ENCODE measurements around the gene XRCC1. TPM values are rescaled to one million over a fixed set of nuclear protein-coding genes. Genes with fewer than 3 reads are reported as not detected.

XRCC1 gene
- total and polyA plus RNA-seq, 2 of the 8 experiments (the other 6 are each of a cell fraction or from before 2014, with no cell fraction given), result 42.5 to 44.4 TPM

DNA sequence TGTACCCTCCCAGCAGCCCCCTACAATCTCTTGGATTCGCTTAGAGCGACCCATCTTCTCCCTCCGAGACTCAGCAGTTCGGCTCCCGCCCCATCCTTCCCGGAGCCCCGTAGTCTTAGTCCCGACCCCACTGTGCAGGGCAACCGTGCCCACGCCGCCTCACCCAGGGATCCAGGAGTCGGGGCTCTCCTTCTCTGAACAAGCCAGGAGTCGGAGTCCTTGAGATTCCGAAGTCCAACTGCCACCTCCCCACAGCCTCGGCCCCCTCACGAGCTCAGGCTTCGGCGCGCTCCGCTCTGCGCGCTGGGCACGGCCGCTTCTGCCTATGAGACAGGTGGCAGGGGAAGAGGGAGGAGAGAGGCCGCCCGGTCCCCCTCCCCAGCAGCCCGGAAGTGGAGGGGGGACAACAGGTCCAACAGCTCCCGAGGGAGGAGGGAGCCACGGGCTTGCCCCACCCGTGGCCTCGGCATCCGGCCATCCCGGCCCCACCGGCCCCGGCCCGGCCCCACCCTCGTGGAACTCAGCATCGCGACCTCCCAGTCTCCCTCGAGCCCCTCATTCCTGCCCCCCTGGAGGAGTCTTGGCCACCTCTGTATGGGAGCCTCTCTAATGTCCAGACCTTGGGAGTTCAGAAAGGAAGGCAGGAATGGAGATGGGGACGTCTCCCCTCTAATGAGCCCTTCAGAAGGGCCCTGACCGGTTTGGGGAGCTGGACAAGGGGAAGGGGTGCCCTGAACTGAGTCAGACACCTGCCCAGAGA is 70.7 kb downstream of the XRCC1 start, which contains the start of gene PHLDB3:
PHLDB3 (minus strand) TSS at position 321 of the 760 bp plus-strand sequence. CDS start 628 bp downstream, outside the sequence.
- FAIRE-seq, result no peak
- Histone ChIP-seq H3K18ac (ENCODE audit: extremely low read depth, low read length) (peak within 1 kb of the TSS; percentile 83), H3K27ac (ENCODE audit: low read depth, low read length) (no peak within 1 kb of the TSS)

More for the DNA sequence above, 70.7 kb downstream of the XRCC1 start, which contains the start of gene PHLDB3:
- Histone ChIP-seq H3K36me3 (ENCODE audit: control insufficient read depth in 2 of 4, insufficient read depth in 4 of 4, low read length in 3 of 4) (no peaks in the 10 kb centered on the region), H3K23me2 (ENCODE audit: low read depth, low read length) (peaks cover 18% of the 10 kb centered on the region; the same call in 1 of the 2 replicates), H4K91ac (replicated peaks; ENCODE audit: insufficient read length, low read length) (no peak within 1 kb of the TSS), H2BK5ac (ENCODE audit: low read depth, low read length) (peak within 1 kb of the TSS; percentile 35; the same call in 1 of the 2 replicates), H4K8ac (ENCODE audit: extremely low read depth, insufficient read depth, low read length) (peak within 1 kb of the TSS; percentile 46), H2BK12ac (ENCODE audit: low read depth, low read length) (0 out of 2 replicates have a peak within 1 kb of the TSS, but pooled peaks have one; percentile 39), H3K79me1 (ENCODE audit: low read depth, low read length) (no peaks in the 10 kb centered on the region), H3K9me3 (ENCODE audit: insufficient read depth in 2 of 2, low read depth in 1 of 2, low read length in 1 of 2) (no peaks in the 10 kb centered on the region), H4K20me1 (replicated peaks in 1 of 2; ENCODE audit: control insufficient read depth in 1 of 2, insufficient read depth in 2 of 2, low read length in 2 of 2) (peaks cover 0 to 2% of the 10 kb centered on the region in 2 experiments), H3K4me2 (ENCODE audit: insufficient read depth in 1 of 2, low read depth in 2 of 2, low read length in 2 of 2) (peak within 1 kb of the TSS; percentile 88 to 95), H2BK120ac (replicated peaks; ENCODE audit: low read depth, low read length) (no peak within 1 kb of the TSS), H3K4me1 (replicated peaks in 1 of 4; ENCODE audit: control insufficient read depth in 3 of 4, insufficient read depth in 4 of 4, low read length in 3 of 4) (peaks cover 0 to 6% (median 0%) of the 10 kb centered on the region in 4 experiments; a peak in 1 of 7 replicates), H2AK5ac (ENCODE audit: low read depth, low read length) (no peak within 1 kb of the TSS), H2BK20ac (ENCODE audit: low read length) (no peak within 1 kb of the TSS), H3K79me2 (ENCODE audit: control insufficient read depth in 1 of 2, insufficient read depth in 2 of 2, low read length in 2 of 2) (no peaks in the 10 kb centered on the region), H3K14ac (ENCODE audit: insufficient read length) (no peak within 1 kb of the TSS), H3K27me3 (replicated peaks in 1 of 4; ENCODE audit: control insufficient read depth in 3 of 4, extremely low read depth in 1 of 4, insufficient read depth in 3 of 4, low read length in 3 of 4) (peaks cover 3 to 16% (median 14%) of the 10 kb centered on the region in 4 experiments), H3K56ac (replicated peaks; ENCODE audit: insufficient read length, low read depth, low read length) (peak within 1 kb of the TSS; percentile 65), H3K4ac (replicated peaks; ENCODE audit: insufficient read length, low read depth, low read length) (no peak within 1 kb of the TSS), H4K5ac (ENCODE audit: insufficient read length, low read depth, low read length) (peak within 1 kb of the TSS; percentile 72), H3K23ac (ENCODE audit: insufficient read length) (no peak within 1 kb of the TSS), H2AFZ (ENCODE audit: low read length) (peak within 1 kb of the TSS; percentile 10; the same call in 1 of the 2 replicates), H3K9ac (replicated peaks in 1 of 4; ENCODE audit: extremely low read depth in 1 of 4, low read depth in 3 of 4, low read length in 3 of 4) (peak within 1 kb of the TSS in 3 of 4 experiments; percentile 28 to 49 (median 34); a peak in 4 of 7 replicates), H2BK15ac (ENCODE audit: low read length) (peak within 1 kb of the TSS; percentile 72; the same call in 1 of the 2 replicates), H3K4me3 (ENCODE audit: extremely low read depth in 1 of 4, insufficient read depth in 2 of 4, low read depth in 3 of 4, low read length in 4 of 4) (peak within 1 kb of the TSS; percentile 74 to 91 (median 76))
- no peak for TF ChIP-seq CREB1 (IDR thresholded peaks at IDR 0.05)
- TF ChIP-seq ASH2L (IDR thresholded peaks at IDR 0.05; ENCODE audit: low read length), result peak; percentile 61
- peak; percentile 35; the same call in 1 of the 2 replicates for TF ChIP-seq TAF1 (IDR thresholded peaks at IDR 0.05; ENCODE audit: low read depth, low read length)
- no peak for TF ChIP-seq BACH1 (IDR thresholded peaks at IDR 0.05; ENCODE audit: low read length)
- no peak for TF ChIP-seq RBBP5 (IDR thresholded peaks at IDR 0.05; ENCODE audit: borderline replicate concordance, low read depth, low read length)
- peak in 1 of 2 experiments; percentile 31; a peak in 1 of 4 replicates for TF ChIP-seq HDAC2 (IDR thresholded peaks at IDR 0.05; ENCODE audit: borderline replicate concordance in 1 of 2, low read depth in 2 of 2, low read length in 2 of 2)
- TF ChIP-seq PHF8 (conservative IDR thresholded peaks at IDR 0.05; ENCODE audit: low read depth, low read length), result 0 out of 2 replicates have a peak, but pooled peaks have one; percentile 3
- TF ChIP-seq SP1 (IDR thresholded peaks at IDR 0.05; ENCODE audit: low read depth, low read length), result no peak
- DNase-seq (ENCODE audit: low read depth in 1 of 2, low spot score in 2 of 2), result no peak
- WGBS, 2 experiments (ENCODE audit: extremely low coverage in 1 of 2, insufficient coverage in 1 of 2, insufficient read length in 1 of 2, insufficient replicate concordance in 2 of 2, low coverage in 1 of 2, low lambda C conversion rate in 2 of 2, missing lambda C conversion rate in 1 of 2), result 4% methylated on average over 27 of the region's 42 CpGs; no CpG with 5 or more reads in 1 of the 2 experiments
- CTCF ChIA-PET (ENCODE audit: partially characterized antibody), result interaction anchor here (0.8 to 2.3 kb wide), 17 partner anchors 10 to 145 kb away, joined by 3 to 15 read pairs (median 3); partner anchors contain the start of gene LYPD3
- POLR2A ChIA-PET (ENCODE audit: partially characterized antibody), result interaction anchor here (0.6 to 1.8 kb wide), 10 partner anchors 15 to 1103 kb away, joined by 3 to 8 read pairs (median 3); partner anchors contain the start of genes LYPD3 and ZNF575
